ENCODE data around the gene HIVEP1. TPM values are rescaled to one million over a fixed set of nuclear protein-coding genes. Genes with fewer than 3 reads are reported as not detected.

HIVEP1 gene
- polyA plus RNA-seq, 3 donors = 1.7 to 8.7 (median 2.7) TPM

DNA sequence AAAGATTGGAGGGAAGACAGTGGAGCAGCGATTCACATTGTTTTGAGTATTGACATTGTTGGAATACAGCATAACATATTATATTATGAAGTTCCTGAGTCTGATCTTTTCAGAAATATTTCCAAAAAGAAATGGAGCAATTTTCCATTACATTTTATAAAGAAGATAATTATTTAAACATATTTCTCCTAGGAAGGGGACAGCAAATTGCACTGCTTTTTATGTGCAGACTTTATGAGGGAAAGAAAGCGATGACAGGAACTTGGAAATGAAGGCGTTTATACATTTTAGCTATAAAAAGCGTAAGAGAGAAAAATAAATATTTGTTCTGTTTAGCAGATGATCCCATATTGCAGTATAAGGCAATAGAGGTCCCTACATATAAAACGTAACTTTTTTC is 161.1 kb downstream of the HIVEP1 start:
- DNase-seq = no peak
- Mint-ChIP-seq H3K4me1 (peaks cover 8% of the 10 kb centered on the region), H3K27me3 (ENCODE audit: low read depth in 3 of 3) (peaks cover 0 to 5% (median 3%) of the 10 kb centered on the region in 3 donors), H3K4me3 (no peak overlapping the region), H3K27ac (no peak overlapping the region), H3K9me3 (peaks cover 0 to 4% (median 3%) of the 10 kb centered on the region in 7 donors), H3K36me3 (no peaks in the 10 kb centered on the region)
- Histone ChIP-seq H4K20me1 (ENCODE audit: insufficient read depth, low read length) (no peaks in the 10 kb centered on the region), H3K36me3 (replicated peaks in 1 of 2; ENCODE audit: control insufficient read depth in 1 of 2, insufficient read depth in 2 of 2, low read length in 2 of 2) (no peaks in the 10 kb centered on the region), H3K27me3 (ENCODE audit: control insufficient read depth in 2 of 2, insufficient read depth in 2 of 2, low read length in 2 of 2) (no peaks in the 10 kb centered on the region), H3K79me2 (ENCODE audit: insufficient read depth, low read length) (no peaks in the 10 kb centered on the region), H3K4me3 (replicated peaks in 1 of 3; ENCODE audit: low read depth in 2 of 3, low read length in 3 of 3) (no peak overlapping the region), H3K4me1 (ENCODE audit: control insufficient read depth in 1 of 2, insufficient read depth in 2 of 2, low read length in 2 of 2) (peaks cover 0 to 8% of the 10 kb centered on the region in 2 donors), H3K9ac (ENCODE audit: insufficient read depth, low read length, poor library complexity, severe bottlenecking) (no peak overlapping the region), H3K27ac (ENCODE audit: low read depth in 1 of 2, low read length in 2 of 2) (no peak overlapping the region), H3K4me2 (replicated peaks; ENCODE audit: extremely low read depth, low read length, poor library complexity, severe bottlenecking) (no peak overlapping the region), H2AFZ (ENCODE audit: insufficient read depth, low read depth, low read length, poor library complexity, severe bottlenecking) (no peak overlapping the region), H3K9me3 (replicated peaks in 1 of 2; ENCODE audit: control insufficient read depth in 1 of 2, insufficient read depth in 1 of 2, low read length in 2 of 2) (no peaks in the 10 kb centered on the region)
- WGBS (ENCODE audit: insufficient coverage) = 100% methylated on average over 1 of the region's 5 CpGs
- TF ChIP-seq, protein P1, sequence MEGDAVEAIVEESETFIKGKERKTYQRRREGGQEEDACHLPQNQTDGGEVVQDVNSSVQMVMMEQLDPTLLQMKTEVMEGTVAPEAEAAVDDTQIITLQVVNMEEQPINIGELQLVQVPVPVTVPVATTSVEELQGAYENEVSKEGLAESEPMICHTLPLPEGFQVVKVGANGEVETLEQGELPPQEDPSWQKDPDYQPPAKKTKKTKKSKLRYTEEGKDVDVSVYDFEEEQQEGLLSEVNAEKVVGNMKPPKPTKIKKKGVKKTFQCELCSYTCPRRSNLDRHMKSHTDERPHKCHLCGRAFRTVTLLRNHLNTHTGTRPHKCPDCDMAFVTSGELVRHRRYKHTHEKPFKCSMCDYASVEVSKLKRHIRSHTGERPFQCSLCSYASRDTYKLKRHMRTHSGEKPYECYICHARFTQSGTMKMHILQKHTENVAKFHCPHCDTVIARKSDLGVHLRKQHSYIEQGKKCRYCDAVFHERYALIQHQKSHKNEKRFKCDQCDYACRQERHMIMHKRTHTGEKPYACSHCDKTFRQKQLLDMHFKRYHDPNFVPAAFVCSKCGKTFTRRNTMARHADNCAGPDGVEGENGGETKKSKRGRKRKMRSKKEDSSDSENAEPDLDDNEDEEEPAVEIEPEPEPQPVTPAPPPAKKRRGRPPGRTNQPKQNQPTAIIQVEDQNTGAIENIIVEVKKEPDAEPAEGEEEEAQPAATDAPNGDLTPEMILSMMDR (IDR thresholded peaks at IDR 0.05) = no peak
- intact Hi-C loops (cut with micrococcal nuclease) = no loop called here

DNA sequence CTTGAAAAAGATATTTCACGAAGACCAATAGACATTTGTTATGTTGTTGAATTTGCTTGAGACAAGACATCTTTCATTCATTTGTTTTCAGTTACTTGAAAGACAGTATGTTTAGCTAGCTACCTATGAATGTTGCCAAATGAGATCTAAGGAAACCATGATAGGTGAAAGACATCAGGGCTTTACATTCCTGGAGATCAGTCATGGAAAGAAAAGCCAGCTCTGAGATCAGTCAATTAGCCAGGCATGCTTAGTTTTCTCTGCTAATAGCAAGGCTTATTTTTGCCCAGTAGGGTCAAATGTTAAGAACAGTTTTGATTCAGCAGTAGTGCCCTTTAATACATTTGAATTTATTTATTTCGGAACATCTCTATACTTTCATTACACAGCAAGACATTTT is 161.5 kb downstream of the HIVEP1 start:
- peaks cover 8% of the 10 kb centered on the region for H3K4me1 Mint-ChIP-seq
- H3K4me3 Mint-ChIP-seq = no peak overlapping the region
- intact Hi-C loops (cut with micrococcal nuclease) = no loop called here
- TF ChIP-seq, protein P1 (IDR thresholded peaks at IDR 0.05) = no peak
- Histone ChIP-seq H3K79me2 (ENCODE audit: insufficient read depth, low read length) (no peaks in the 10 kb centered on the region), H3K36me3 (replicated peaks in 1 of 2; ENCODE audit: control insufficient read depth in 1 of 2, insufficient read depth in 2 of 2, low read length in 2 of 2) (no peaks in the 10 kb centered on the region), H3K27ac (ENCODE audit: low read depth in 1 of 2, low read length in 2 of 2) (no peak overlapping the region), H3K4me3 (replicated peaks in 1 of 3; ENCODE audit: low read depth in 2 of 3, low read length in 3 of 3) (no peak overlapping the region), H3K9ac (ENCODE audit: insufficient read depth, low read length, poor library complexity, severe bottlenecking) (no peak overlapping the region), H3K4me2 (replicated peaks; ENCODE audit: extremely low read depth, low read length, poor library complexity, severe bottlenecking) (no peak overlapping the region), H2AFZ (ENCODE audit: insufficient read depth, low read depth, low read length, poor library complexity, severe bottlenecking) (no peak overlapping the region), H3K27me3 (ENCODE audit: control insufficient read depth in 2 of 2, insufficient read depth in 2 of 2, low read length in 2 of 2) (no peaks in the 10 kb centered on the region), H3K9me3 (replicated peaks in 1 of 2; ENCODE audit: control insufficient read depth in 1 of 2, insufficient read depth in 1 of 2, low read length in 2 of 2) (no peaks in the 10 kb centered on the region), H4K20me1 (ENCODE audit: insufficient read depth, low read length) (no peaks in the 10 kb centered on the region), H3K4me1 (ENCODE audit: control insufficient read depth in 1 of 2, insufficient read depth in 2 of 2, low read length in 2 of 2) (peaks cover 0 to 8% of the 10 kb centered on the region in 2 donors)
- no peak overlapping the region for H3K27ac Mint-ChIP-seq
- no peaks in the 10 kb centered on the region for H3K36me3 Mint-ChIP-seq
- no CpG with 5 or more reads among the region's 2 CpGs for WGBS (ENCODE audit: insufficient coverage)
- H3K27me3 Mint-ChIP-seq (ENCODE audit: low read depth in 3 of 3) = peaks cover 0 to 5% (median 3%) of the 10 kb centered on the region in 3 donors
- H3K9me3 Mint-ChIP-seq = peaks cover 0 to 4% (median 3%) of the 10 kb centered on the region in 7 donors
- no peak for DNase-seq
